Activated CD8-positive, alpha-beta memory T cell treated with anti-CD3 and anti-CD28 coated beads for 1 hour (primary cell): Measurements from ENCODE around the gene XDH.

ENCODE experiments used
- DNase-seq, 2 donors: peaks; one replicate each; pipeline ENCODE4 v3.0.0-alpha.2; 2020; ENCODE audit warnings: low read depth in 1 of 2; ENCODE audit errors: extremely low read depth in 1 of 2

The XDH gene

DNA sequence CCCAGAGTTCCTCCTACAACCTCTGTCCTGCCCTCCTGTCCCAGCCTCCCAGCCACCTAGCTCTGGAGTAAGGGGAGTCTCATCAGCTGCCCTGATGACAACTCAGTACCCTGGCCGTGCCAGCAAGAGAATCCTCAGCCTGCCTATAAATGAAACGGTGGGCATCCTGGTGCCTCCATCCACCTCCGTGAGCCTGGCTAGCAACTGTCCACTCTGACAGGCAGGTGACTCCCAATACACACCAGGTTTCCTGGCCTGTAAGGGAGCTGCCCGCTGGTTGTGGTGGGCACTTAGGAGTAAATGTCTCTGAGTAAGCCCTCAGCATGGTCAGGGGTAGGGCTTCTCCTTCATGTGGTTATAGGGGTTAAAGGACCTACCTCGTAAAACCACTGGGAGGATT lies 81.5 kb downstream of the XDH start:
- no peak for DNase-seq

DNA sequence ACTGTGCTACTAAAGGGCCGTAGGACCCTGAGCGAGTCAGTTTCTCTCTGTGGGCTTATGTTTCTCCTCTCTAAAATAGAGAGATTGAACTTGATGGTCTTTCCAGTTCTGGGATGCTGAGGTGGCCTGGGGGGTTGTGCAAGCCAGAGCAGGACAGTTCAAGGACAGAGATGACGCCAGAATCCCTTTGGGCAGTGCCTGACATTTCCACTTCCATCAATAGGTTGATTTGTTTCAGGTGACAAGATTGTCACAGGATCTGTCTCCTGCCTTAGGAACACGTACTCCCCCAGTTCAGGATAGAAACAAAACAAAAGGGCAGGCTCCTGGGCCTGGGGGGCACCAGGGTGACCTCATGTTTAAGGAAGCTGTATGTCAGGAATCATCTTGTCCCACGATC lies 82.0 kb downstream of the XDH start:
- DNase-seq = no peak

DNA sequence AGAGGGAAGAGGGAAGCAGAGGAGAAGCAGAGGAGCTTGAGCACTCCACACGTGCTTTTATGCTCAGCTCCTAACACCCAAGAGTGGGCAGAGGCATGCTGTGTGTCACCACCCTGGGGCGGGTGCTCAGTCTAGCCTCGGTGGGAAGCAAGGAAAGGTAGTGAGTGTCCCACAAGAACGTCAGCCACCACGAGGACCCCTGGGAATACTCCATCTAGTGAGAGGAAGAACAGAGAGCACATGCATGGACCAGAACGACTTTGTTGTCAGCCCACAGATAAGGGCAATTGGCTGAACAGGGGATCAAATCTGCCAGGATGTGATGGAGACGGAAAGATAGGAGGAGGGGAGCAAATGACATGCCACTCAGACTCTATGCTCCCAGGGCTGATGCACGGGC lies 83.4 kb downstream of the XDH start:
- no peak for DNase-seq

DNA sequence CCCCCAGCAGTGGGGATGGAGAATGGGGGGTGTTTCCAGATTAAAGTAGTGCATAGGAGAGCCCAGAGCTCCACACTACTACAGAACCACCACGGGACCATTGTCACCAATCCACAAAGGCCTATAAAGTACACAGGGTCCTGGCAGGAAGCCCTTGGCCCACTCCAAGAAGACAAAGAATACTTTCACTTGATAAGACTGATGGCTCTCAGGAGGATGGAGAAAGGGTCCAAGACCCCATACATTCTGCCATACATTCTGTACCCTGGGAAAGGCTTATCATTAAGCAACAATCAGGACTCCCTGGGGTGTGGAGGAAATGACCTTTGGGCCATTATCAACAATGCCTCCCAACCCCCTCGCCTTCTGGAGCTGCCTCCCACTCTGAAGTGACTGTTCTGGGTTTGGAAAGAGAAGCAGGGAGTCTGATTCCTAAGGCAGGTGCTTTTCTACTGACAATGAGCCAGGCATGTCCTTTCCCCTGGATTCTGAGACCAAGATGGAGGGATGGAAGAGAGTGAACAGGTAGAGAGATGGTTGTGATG lies 85.4 kb downstream of the XDH start:
- no peak for DNase-seq

DNA sequence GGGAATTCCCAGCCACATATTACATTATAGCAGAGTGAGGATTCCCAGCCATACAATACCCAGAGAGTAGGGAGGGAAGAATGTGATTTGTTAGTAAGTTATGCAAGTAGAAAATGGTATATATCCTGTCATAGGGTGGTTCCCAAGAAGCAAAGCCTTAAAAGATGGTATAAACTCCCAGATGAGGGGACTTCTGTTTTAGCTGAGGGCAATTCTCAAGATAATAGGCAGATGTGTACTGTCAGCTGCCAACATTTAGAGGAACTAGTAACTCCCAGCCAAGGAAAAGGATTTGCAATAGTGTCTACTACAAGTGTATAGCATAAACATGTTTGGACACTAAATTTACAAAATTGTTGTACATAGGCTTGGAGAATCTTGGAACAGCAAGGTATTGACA lies 86.5 kb downstream of the XDH start:
- no peak for DNase-seq

DNA sequence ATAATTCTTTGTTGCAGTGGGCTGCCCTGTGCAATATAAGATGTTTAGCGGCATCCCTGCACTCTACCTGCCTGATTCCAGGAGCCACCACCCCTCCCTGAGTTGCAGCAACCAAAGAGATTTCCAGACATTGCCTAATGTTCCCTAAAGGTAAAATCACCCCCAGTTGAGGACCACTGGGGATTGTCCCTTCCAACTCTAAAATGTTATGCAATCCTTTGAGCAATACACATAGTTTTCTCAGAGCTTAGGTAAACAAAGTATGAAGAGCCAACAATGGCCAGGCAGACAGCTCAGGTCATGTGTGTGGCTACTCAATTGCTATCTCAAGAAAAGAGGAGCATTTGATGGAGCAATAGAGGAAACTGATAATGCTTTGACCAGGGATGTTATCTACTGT lies 87.0 kb downstream of the XDH start:
- DNase-seq = no peak

DNA sequence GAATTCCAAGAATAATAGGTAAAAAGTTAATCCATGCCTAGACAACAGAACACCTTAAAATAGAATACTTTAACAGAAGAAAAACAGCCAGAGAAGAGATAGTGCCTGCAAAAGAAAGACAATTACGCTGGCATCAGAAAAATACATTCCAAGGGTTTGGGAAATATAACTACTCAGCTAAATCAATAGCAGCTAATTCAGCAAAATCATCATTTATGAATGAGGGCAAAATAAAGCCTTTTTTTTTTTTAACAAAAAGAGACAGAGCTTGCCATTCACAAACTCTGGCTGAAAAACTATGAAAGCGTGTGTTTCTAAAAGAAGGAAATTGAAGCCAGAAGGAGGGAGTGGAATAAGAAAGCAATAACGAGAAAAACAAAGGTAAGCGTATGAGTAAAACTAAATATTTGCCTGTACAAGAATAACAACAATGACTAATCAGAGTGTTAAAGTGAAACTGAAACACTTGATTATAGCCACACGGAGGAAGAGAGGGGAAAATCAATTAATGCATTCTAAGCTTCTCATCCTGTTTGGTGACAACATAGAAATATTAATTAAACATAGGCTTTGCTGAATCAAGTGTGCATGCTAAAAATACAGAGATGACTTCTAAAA lies 90.4 kb downstream of the XDH start:
- DNase-seq = no peak

DNA sequence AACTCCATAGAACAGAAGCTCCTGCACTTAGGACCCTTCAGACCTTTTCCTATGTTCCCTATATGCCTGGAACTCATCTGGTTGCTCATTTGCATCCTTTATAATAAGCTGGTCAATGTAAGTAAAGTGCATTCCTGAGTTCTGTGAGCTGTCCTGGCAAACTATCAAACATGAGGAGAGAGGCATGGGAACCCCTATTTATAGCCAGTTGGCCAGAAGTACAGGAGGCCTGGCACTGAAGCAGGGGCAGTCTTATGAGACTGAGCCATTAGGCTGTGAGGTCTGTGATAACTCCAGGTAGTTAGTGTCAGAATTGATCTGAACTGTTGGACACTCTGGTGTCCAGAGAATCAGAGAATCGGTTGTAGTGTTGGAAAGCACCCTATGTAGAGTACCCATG lies 92.2 kb downstream of the XDH start:
- DNase-seq = no peak

DNA sequence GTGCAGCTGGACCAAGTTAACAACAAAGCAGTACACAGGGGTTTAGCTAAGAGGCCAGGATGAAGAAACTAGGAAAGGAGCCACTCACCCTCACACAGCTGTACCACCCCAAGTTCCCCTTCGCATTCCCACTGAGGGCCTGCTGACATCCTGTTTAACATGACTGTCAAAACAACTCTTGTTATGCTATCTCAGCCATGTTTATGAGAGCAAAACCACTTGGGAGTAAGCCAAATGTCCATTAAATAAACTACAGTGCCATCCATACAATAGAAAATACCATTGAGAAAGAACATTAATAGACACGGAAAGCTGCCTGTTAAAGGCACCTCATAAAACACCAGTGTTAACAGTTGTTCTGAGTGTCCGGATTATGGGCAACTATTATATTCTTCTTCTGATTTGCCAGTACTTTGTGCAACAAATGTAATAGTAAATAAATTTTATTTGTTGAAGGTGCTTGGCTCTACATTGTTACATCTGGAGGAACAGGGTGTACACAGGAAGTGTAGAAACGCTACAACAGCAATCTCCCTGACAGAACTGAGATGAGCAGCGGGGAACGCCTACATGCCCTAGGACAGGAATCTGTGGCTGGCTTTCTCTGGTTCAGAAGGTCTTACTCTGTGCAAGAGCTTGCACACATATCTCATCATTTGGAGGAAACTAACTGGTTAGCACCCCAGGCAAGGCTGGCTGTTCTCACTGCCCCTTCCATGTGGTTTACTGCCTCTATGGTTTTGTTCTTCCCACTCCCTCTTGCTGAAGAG lies 95.0 kb downstream of the XDH start:
- no peak for DNase-seq

DNA sequence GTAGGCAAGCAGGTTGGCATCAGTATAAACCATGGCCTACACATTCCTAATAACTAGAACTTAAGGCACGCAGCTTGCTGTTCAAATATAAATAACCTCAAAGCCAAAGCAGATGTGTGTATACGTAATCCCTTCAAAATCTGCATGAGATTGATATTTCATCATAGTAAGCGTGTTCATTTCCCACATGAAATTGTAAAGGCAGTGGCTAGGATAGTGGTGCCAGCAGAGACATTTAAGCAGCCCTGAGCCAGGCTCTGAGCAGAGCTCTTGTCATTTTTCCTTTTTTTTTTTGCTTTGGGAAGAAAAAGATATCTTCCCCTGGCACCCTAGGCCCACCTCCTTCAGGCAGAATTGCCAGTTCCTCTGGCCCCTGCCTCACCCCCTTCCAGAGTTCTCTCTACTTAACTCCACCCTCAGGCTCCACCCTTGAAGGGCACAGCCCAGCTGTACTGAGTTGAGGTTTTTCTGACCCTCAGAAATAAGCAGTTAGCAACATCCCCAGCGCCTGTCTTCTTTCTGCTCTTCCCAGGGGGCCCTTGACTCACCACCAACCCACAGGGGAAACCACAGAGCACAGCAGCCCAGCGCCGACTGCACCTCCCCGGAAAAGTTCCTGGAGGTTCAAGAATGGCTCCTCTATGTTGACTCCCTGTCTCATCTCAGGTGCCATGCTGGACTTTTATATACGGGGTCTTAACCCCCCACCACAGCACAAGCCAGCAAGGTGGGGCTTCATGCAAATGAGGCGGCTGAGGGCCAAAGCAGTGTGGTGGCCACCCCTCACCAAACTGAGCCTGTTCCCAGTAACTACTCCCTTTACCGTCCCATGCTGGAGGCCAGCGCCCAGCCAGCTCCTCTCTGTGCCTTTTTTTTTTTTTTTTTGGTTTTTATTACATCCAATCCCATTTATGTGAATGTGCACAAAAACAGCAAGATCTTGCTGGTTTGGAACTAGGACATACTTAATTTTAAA lies 95.9 kb downstream of the XDH start:
- peak in 1 of 2 donors; percentile 2 for DNase-seq

DNA sequence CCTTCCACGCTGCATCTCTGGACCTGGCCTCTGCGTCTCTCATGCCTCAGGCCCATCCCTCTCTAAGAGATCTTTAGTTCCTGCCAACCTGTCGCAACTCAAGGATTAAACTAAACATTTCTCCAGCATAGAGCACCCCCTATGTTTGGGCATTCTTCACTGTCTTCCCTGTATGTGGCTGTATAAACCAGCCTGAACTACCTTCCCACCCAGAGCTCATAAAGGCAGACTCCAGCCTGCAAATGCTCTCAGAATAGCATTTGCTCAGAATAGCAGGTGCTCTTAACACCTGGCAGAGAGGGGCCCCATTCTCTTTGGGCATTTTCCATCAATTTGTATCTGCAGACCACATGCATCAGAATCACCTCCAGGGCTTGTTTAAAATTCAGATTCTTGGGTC lies 97.1 kb downstream of the XDH start:
- DNase-seq = no peak

DNA sequence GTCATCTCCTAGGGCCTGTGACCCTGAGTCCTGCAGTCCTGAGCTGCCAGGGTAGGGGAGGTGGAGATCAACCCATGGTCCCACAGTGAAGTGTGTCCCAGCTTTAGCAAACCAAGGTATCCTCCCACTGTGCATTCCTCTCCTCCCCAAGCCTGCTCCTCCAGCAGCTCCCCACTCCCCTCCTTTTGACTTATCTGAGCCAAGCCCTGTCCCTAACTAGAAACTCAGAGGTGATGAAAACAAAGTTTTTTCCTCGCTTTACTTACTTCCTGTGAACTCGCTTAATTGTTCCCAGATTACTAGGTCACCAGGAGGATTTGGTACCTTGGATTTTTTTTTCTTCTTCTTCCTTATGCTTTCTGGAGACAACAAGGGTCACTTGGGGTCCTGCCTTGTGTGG lies 99.8 kb downstream of the XDH start:
- no peak for DNase-seq

DNA sequence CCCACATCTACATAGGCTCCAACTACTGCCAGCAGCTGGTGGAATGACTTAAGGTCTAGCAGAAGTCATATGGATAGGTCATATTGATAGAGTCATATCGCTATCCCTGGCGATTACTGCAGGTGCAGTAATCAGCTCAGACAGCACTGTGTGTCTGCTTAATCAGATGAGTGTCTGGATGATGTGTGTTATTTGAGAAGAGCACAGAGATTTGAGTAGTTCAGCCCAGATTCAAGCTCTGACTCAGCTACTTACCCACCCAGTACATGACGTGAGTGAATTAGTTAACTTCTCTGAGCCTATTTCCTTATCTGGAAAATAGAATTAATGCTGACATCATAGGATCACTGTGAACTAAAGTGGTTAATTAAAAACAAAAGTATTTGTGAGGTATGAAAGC lies 101.6 kb downstream of the XDH start:
- DNase-seq = no peak

DNA sequence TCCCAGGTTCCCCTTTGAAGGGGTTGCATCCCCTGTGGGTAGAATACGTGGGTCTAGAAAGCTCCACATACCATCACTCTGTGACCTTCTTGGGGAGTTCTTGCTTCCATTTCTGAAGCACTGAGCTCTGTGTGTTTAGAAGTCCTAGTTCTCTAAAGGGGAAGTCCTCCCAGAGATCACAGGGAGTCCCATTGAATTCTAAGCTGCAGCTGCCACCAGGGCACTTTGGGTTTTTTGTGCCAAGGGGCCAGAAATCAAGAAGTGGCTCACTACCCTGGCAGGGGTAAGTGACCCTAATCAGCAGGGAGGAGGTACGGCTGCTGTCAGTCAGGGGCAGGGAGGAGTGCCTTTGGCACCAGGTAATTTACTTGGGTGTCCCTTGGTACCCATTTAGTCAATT lies 109.7 kb downstream of the XDH start:
- DNase-seq = no peak

DNA sequence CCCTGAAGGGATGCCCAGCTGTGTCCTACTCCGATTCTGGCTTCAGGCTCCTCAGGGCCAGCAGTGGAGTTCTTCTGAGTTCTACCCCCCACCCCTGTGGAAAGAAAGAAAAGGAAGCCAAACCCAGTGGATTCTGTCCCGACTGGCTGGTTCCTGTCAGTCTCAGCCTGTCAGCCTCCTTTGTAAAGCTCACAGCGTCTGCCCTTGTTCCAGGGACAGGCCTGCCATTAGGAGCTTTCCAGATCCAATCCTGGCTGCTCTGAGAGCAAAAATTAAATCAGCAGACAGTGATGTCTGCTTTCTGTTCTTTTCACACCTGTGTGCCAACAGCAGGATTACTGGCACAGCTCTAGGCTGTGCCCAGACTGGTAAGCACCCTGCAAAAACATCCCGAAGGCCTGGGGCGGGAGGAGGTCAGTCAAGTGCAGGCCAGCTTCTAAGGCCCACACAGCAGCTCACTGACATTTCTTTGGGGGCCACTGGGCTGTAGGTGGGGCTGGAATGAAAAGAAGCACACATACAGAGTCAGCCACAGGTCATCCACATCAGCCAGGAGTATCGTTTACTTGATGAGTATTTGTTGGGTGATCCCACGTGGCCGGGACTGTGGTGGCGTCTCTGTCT lies 111.5 kb downstream of the XDH start:
- DNase-seq = no peak

DNA sequence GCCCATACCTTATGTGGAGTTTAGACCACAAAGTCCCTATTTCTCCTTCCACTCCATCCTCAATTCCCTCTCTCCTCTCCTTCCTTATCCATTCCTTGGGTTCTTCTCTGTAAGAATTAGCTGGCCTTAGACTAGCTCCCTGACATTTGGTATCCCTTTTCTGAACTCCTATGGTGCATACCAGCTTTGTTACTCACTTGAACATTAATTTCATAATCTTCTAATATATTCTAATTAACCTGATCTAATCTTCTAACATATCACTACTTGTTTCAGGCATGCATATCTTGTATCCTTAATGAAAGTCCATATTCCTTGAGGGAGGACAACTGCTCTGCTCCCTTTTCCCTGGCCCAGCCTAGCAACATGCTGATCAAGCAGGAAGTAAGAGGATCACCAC lies 114.2 kb downstream of the XDH start:
- DNase-seq = no peak

DNA sequence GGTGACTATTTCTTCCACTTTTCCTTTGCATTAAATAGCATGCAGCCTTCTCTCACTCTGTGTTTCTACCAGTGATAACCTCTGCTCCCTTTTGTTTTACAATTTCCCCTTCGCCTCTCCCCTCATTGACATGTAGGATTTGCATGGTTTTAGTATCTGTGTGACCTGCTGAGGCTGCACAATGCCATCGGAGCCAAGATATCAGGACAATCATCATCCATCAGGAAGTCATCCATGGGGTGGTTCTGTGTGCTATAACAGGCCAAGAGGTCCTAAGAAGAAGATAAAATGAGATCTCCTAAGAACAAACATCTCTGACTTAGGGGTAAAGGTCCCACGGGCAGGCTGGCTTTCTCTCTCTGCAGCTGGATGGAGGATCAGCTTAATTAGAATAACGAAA lies 115.0 kb downstream of the XDH start:
- no peak for DNase-seq

DNA sequence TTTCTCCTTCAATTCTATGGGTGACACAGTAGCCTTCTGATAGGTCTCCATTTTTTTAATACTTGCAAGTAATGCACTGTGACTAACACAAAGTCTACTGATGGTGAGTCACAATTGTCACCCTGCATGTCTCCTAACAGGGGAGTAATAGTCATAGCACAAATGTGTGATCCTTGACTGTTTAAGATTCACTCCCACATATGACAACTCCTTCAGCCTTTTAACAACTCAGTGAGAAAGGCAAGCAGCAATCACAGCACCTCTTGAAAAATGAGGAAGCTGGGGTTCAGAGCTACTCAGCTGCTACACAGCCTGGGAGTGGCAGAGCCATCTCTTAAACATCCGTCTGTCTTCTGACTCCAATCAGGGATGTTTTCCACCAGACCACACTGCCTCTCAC lies 116.8 kb downstream of the XDH start:
- no peak for DNase-seq

DNA sequence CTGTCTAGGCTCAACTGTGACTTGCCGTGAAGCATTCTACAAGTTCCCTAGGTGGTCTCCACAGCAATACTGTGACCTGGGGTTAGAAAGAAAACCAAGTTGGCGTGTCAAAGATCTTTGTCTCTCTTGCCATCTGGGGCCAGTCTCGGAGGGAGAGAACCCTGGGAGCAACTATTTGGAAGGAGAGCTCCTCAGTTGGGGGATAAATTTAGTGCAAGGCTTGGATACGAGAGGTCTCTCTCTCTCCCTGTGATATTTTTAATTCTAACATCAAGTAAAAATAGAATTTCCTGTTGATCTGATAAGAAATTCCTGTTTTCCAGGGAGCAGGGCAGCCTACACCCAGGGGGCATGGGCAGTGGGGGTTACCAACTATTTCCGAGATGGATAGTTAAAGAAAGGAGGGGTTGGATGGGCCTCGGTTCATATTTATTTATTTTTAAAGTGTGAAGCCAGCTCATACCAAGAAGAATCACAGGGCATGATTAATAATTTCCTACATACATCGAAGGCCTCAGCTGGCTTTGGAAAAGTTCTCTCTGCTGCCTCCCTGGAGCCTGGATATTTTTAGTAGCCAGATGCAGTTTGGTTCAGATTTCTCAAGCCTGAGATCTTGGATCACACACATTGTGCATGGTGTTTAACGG lies 117.8 kb downstream of the XDH start:
- no peak for DNase-seq

DNA sequence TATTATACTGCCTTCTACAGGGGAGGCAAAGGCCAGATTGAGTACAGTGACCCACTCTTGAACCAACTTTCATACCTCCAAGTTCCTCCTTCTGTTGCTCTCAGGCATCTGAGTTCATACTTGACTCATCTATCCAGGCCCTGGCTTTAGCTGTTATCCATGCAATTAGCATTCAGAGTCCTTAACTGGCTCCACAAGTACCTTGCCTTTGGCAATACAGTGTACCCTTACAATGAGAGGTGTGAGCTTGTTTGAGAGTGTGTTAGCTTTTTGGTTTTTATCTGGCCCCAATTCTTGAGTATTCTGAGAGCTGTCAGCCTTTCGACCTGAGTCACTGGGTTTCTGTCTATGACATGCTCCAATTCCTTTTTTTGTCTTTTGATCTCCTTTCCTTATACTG lies 120.3 kb downstream of the XDH start:
- DNase-seq = no peak

DNA sequence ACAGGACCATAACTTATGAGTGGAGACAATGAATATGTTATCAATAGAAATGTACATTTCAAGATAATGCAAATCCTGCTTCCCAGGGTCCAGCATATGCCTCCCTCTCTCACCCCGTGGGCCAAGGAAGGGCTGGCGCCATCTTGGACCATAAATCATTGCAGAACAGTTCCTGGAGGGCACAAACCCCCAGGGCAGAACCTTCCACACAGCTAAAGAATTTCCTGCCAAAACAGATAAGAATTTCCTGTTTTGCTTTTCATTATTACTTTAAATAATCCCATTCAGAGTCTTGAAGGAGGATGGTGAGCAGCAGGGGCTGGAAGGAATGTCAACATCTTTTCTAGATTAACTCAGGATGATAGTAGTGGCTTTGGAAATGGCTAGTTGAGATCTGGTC lies 126.9 kb downstream of the XDH start:
- no peak for DNase-seq
